ENCODE results near the gene SCIMP. TPM values are rescaled to one million over a fixed set of nuclear protein-coding genes. Genes with fewer than 3 reads are reported as not detected.

The SCIMP gene
- polyA plus RNA-seq, 1 of the 3 experiments (the other 2 are of a cell fraction): not detected

DNA sequence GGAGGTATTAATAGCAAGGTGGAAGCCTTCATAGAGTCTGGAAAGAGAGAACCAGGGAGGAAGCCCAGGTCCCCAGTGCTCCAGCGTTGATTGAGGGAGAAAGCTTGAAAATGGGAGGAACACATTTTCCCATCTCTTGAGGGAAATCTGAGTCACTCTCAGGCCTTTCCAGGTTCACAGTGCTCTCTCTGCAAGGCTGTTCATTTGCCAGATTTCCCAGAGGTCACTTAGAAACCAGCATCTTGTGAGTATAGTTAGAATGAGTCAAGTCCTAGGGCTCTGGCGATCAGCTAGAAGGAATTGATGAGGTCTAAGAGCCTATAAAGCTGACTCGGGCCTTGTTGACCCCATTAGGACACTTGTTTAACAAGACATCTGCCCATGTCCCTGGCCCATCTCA is 25.3 kb downstream of the SCIMP start (continued):
- TF ChIP-seq, protein P1, sequence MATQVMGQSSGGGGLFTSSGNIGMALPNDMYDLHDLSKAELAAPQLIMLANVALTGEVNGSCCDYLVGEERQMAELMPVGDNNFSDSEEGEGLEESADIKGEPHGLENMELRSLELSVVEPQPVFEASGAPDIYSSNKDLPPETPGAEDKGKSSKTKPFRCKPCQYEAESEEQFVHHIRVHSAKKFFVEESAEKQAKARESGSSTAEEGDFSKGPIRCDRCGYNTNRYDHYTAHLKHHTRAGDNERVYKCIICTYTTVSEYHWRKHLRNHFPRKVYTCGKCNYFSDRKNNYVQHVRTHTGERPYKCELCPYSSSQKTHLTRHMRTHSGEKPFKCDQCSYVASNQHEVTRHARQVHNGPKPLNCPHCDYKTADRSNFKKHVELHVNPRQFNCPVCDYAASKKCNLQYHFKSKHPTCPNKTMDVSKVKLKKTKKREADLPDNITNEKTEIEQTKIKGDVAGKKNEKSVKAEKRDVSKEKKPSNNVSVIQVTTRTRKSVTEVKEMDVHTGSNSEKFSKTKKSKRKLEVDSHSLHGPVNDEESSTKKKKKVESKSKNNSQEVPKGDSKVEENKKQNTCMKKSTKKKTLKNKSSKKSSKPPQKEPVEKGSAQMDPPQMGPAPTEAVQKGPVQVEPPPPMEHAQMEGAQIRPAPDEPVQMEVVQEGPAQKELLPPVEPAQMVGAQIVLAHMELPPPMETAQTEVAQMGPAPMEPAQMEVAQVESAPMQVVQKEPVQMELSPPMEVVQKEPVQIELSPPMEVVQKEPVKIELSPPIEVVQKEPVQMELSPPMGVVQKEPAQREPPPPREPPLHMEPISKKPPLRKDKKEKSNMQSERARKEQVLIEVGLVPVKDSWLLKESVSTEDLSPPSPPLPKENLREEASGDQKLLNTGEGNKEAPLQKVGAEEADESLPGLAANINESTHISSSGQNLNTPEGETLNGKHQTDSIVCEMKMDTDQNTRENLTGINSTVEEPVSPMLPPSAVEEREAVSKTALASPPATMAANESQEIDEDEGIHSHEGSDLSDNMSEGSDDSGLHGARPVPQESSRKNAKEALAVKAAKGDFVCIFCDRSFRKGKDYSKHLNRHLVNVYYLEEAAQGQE (IDR thresholded peaks at IDR 0.05; ENCODE audit: low read depth, low read length): no peak
- TF ChIP-seq SMC3 (IDR thresholded peaks at IDR 0.05; ENCODE audit: low read depth, low read length) (no peak), CTCF (IDR thresholded peaks at IDR 0.05) (no peak)

DNA sequence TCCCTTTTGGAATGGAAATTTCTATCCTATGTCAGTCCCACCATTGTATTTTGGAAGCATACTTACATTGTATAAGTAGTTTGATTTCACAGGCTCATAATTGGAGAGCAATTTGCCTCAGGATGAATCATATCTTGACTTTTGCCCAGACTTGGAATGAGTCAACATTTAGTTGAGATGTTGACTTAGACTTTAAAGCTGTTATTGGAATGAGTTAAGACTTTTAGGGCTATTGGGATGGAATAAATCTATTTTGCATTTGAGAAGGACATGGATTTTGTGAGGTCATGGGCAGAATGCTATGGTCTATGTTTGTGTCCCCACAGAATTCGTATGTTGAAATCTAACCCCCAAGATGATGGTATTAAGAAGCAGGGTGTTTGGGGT is 30.8 kb downstream of the SCIMP start:
- no peaks in the 10 kb centered on the region for H3K4me1 ChIP-seq (ENCODE audit: control insufficient read depth in 1 of 2, insufficient read depth in 2 of 2, low read depth in 1 of 2, low read length in 1 of 2)
- ChIA-PET POLR2A (no interaction called here), CTCF (no interaction called here)
- no peak overlapping the region for H3K27ac ChIP-seq (ENCODE audit: low read depth in 2 of 2, low read length in 1 of 2)
- H3K27me3 ChIP-seq (ENCODE audit: insufficient read depth): no peaks in the 10 kb centered on the region
- H3K36me3 ChIP-seq (replicated peaks in 1 of 2; ENCODE audit: control insufficient read depth in 1 of 2, insufficient read depth in 2 of 2, low read length in 1 of 2): no peaks in the 10 kb centered on the region
- no peak for DNase-seq
- no peaks in the 10 kb centered on the region for H4K20me1 ChIP-seq (ENCODE audit: insufficient read depth)
- H2AFZ ChIP-seq (ENCODE audit: low read depth): no peak overlapping the region
- no peaks in the 10 kb centered on the region for H3K79me2 ChIP-seq (ENCODE audit: insufficient read depth)
- no peak overlapping the region for H3K4me3 ChIP-seq (ENCODE audit: low read depth in 2 of 2, low read length in 1 of 2)
- TF ChIP-seq FOSL2 (IDR thresholded peaks at IDR 0.05; ENCODE audit: borderline replicate concordance, low read depth) (peak; percentile 64; the same call in 1 of the 2 replicates), GATA2 (CRISPR knock-in tag; IDR thresholded peaks at IDR 0.05) (no peak), FOXM1 (IDR thresholded peaks at IDR 0.05; ENCODE audit: low read depth) (no peak)
- no peak overlapping the region for H3K4me2 ChIP-seq
- WGBS (ENCODE audit: low lambda C conversion rate): 82% methylated on average over 1 of the region's 1 CpG
- H3K9me3 ChIP-seq: no peaks in the 10 kb centered on the region
- no peaks in the 10 kb centered on the region for H3K9me2 ChIP-seq
- H3F3A ChIP-seq (replicated peaks; ENCODE audit: insufficient read depth): no peaks in the 10 kb centered on the region
- H3K9ac ChIP-seq: no peak overlapping the region

DNA sequence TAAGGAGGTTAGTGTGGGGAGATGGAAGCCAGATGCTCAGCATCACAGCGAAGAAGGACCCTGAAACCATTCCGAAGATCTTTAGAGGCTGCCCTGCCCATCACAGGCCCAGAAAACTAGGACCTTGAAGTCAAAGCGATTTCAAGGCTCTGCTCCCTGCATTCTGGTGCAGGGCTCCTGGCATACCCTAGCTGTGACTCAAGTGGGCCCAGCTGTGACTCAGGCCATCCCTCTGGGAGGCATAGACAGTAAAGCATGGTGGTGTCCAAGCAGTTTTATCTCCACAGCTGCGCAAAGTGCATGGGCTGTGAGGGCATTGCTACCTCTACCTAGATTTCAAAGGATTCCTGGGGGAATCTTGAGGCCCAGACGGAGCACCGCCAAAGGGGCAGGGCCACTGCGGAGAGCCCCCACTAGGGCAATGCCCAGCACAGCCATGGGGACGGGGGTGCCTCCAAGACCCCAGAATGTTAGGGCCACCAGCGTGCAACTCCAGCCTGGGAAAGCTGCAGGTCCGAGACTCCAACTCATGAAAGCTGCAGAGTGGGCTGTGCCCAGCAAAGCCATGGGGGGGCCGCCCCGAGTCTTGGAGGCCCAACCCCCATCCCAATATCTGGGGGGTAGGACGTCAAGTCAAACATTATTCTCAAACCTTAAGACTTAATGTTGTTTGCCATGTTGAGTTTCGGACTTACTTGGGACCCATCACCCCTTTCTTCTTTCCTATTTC is 31.3 kb downstream of the SCIMP start:
- no peaks in the 10 kb centered on the region for H3K36me3 ChIP-seq (replicated peaks in 1 of 2; ENCODE audit: control insufficient read depth in 1 of 2, insufficient read depth in 2 of 2, low read length in 1 of 2)
- H3K9ac ChIP-seq: no peak overlapping the region
- no peak overlapping the region for H2AFZ ChIP-seq (ENCODE audit: low read depth)
- no peak overlapping the region for H3K4me2 ChIP-seq
- POLR2A ChIA-PET: no interaction called here
- no peaks in the 10 kb centered on the region for H3K4me1 ChIP-seq (ENCODE audit: control insufficient read depth in 1 of 2, insufficient read depth in 2 of 2, low read depth in 1 of 2, low read length in 1 of 2)
- H3K9me3 ChIP-seq: no peaks in the 10 kb centered on the region
- H3K4me3 ChIP-seq (ENCODE audit: low read depth in 2 of 2, low read length in 1 of 2): no peak overlapping the region
- CTCF ChIA-PET: no interaction called here
- no peaks in the 10 kb centered on the region for H3K27me3 ChIP-seq (ENCODE audit: insufficient read depth)
- no peaks in the 10 kb centered on the region for H3F3A ChIP-seq (replicated peaks; ENCODE audit: insufficient read depth)
- no peak for TF ChIP-seq NRF1 (IDR thresholded peaks at IDR 0.05; ENCODE audit: low read depth, low read length)
- TF ChIP-seq RXRA (IDR thresholded peaks at IDR 0.05; ENCODE audit: borderline replicate concordance, low read depth): no peak
- TF ChIP-seq MAX (IDR thresholded peaks at IDR 0.05; ENCODE audit: low read depth): no peak
- no peak for TF ChIP-seq SIN3A (IDR thresholded peaks at IDR 0.05; ENCODE audit: borderline replicate concordance, low read depth, low read length)
- no peak for TF ChIP-seq MXI1 (IDR thresholded peaks at IDR 0.05; ENCODE audit: low read depth, low read length)
- peak; percentile 36; the same call in 1 of the 2 replicates for TF ChIP-seq FOSL2 (IDR thresholded peaks at IDR 0.05; ENCODE audit: borderline replicate concordance, low read depth)
- 93% methylated on average over 12 of the region's 14 CpGs for WGBS (ENCODE audit: low lambda C conversion rate)
- H3K27ac ChIP-seq (ENCODE audit: low read depth in 2 of 2, low read length in 1 of 2): no peak overlapping the region
- no peak for DNase-seq
- H4K20me1 ChIP-seq (ENCODE audit: insufficient read depth): no peaks in the 10 kb centered on the region
- H3K9me2 ChIP-seq: no peaks in the 10 kb centered on the region
- no peaks in the 10 kb centered on the region for H3K79me2 ChIP-seq (ENCODE audit: insufficient read depth)
